Activated CD4-positive, alpha-beta T cell treated with anti-CD3 and anti-CD28 coated beads for 36 hours (primary cell): Measurements from ENCODE around the gene TRABD2B. TPM values are rescaled to one million over a fixed set of nuclear protein-coding genes. Genes with fewer than 3 reads are reported as not detected.

Source experiments
- ATAC-seq: fragments of 200-7000 bp; cut with Tn5 transposase; one replicate; pipeline ENCODE4 v1.10.0; 2021; ENCODE audit warnings: mild to moderate bottlenecking, moderate library complexity
- CTCF ChIA-PET: fragments of 350-600 bp; sonication (Branson Sonifier 250); formaldehyde crosslinking; loops from one replicate; lab custom pipeline; 2021; ENCODE audit warnings: antibody characterized with exemption; lab: Charles Lee
- POLR2A ChIA-PET: fragments of 350-600 bp; sonication (Branson Sonifier 250); formaldehyde crosslinking; loops from one replicate; lab custom pipeline; 2021; ENCODE audit warnings: antibody characterized with exemption, inconsistent platforms; lab: Charles Lee
- DNase-seq: peaks from one replicate; pipeline ENCODE4 v3.0.0-alpha.2; 2020
- H3K27ac Mint-ChIP-seq: one replicate; pipeline ENCODE4 v1.8.0; 2021; ENCODE audit warnings: mixed read lengths
- H3K27me3 Mint-ChIP-seq: one replicate; pipeline ENCODE4 v1.8.0; 2021; ENCODE audit warnings: mixed read lengths
- H3K36me3 Mint-ChIP-seq: one replicate; pipeline ENCODE4 v1.8.0; 2021; ENCODE audit warnings: low read depth, mixed read lengths
- H3K4me1 Mint-ChIP-seq: one replicate; pipeline ENCODE4 v1.8.0; 2021; ENCODE audit warnings: mixed read lengths
- H3K4me3 Mint-ChIP-seq: one replicate; pipeline ENCODE4 v1.8.0; 2021; ENCODE audit warnings: mild to moderate bottlenecking, moderate library complexity, mixed read lengths
- H3K9me3 Mint-ChIP-seq: one replicate; pipeline ENCODE4 v1.8.0; 2021; ENCODE audit warnings: low read depth, mixed read lengths
- intact Hi-C, 2 experiments: fragments of 100-400 bp; cut with DNase I in 1 of 2; cut with micrococcal nuclease in 1 of 2; formaldehyde crosslinking; loops; one replicate each; pipeline versions ENCODE4 v1.14.2 to v1.15.1; 2022 to 2024; cut with DNase I, micrococcal nuclease
- total RNA-seq, 2 experiments: library from RNA; stranded (reverse); gene quantifications; one replicate each; pipeline ENCODE4 v1.2.3, GENCODE V29; 2021

Gene TRABD2B
- total RNA-seq, 2 experiments from 2014 or later = not detected

DNA sequence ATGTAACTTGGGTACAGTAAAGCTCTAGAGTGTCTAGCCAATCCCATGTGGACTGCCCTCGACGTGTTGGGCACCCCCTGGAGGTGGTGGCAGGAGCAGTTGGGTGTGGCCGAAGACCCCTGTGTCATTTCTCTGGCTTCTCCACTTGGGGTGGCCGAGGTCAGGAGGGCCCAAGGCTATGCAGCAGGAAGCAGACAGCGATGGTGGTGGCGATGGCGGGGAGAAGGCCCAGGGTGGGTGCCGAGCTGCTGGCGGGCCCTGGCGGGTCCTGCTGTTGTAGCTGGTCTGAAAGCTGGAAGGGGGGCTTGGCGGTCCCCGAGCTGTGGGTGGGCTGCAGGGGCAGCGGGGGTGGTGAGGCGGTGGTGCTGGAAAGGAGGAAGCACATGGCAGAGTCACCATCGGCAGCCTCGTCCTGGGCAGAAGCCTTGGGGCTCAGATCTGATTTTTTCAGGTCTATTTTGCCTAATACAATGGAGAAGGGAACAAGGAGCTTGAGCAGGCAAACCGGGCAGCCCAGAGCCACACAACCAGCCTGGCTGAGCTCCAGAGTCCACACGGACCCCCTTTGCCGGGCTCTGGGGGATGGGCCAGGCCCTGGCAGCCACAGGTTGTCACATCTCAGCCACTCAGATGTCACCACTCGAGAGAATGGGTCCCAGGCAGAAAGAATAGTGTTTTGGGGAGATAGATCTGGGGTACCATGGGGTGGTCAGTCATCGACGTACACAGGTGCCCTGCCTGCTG is 231.3 kb downstream of the TRABD2B start:
- Mint-ChIP-seq H3K4me1 (no peaks in the 10 kb centered on the region), H3K4me3 (no peak overlapping the region), H3K9me3 (no peaks in the 10 kb centered on the region), H3K27ac (no peak overlapping the region), H3K27me3 (peaks cover 7% of the 10 kb centered on the region), H3K36me3 (no peaks in the 10 kb centered on the region)
- ATAC-seq (no peak), DNase-seq (no peak)
- POLR2A ChIA-PET = no interaction called here
- intact Hi-C loops = no loop called here
- CTCF ChIA-PET = no interaction called here

DNA sequence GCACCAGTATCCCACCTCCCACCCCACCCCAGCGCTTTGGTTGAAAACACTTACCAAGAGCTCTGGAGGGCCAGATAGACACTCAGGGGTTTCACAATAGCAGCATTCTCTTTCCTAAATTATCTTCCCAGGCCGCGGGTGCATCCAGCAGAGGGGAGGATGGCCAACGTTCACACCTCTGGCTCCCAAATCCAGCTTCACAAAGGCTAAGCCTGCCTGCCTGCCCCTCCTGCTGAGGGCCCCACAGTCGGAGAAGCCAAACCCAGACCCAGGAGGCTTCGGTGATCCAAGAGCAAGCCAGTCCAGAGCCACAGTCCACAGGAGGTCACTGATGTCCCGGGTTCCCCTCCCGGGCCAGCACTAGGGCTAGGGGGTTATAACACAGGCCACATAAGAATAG is 231.9 kb downstream of the TRABD2B start:
- DNase-seq (no peak), ATAC-seq (no peak)
- no peaks in the 10 kb centered on the region for H3K4me1 Mint-ChIP-seq
- POLR2A ChIA-PET = no interaction called here
- no peaks in the 10 kb centered on the region for H3K9me3 Mint-ChIP-seq
- H3K36me3 Mint-ChIP-seq = no peaks in the 10 kb centered on the region
- peaks cover 7% of the 10 kb centered on the region for H3K27me3 Mint-ChIP-seq
- CTCF ChIA-PET = no interaction called here
- no peak overlapping the region for H3K4me3 Mint-ChIP-seq
- H3K27ac Mint-ChIP-seq = no peak overlapping the region
- intact Hi-C loops = no loop called here

DNA sequence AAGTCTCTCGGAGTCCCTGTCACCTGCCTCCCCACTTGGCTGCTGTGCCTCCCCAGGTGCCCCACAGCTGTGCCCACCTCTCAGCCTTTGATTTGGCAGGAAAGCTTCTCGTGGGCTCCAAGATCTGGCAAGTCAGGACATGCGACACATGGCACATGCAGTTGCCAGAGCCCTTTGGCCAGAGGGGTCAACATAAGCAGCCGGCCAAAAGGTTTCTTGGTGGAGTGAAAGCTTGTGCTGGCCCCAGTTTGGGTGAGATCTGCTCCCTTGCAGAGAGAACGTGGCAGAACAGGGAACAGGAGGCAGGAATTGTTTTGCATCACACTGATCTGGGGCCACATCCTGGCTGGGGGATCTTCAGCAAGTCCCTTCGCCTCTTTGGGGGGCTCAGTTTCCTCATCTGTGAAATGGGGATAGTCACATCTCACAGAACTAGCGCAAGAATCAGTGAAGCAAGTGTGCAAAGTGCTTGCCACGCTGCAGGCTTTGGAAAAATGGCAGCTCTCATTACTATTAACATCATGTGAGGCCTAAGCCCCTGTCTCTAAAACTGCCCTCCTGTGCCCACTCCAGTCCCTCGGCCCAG is 232.6 kb downstream of the TRABD2B start:
- CTCF ChIA-PET = no interaction called here
- intact Hi-C loops = no loop called here
- no peaks in the 10 kb centered on the region for H3K9me3 Mint-ChIP-seq
- no peak overlapping the region for H3K4me3 Mint-ChIP-seq
- no peak overlapping the region for H3K27ac Mint-ChIP-seq
- peaks cover 11% of the 10 kb centered on the region for H3K27me3 Mint-ChIP-seq
- no peak for DNase-seq
- POLR2A ChIA-PET = no interaction called here
- H3K4me1 Mint-ChIP-seq = no peaks in the 10 kb centered on the region
- no peak for ATAC-seq
- no peaks in the 10 kb centered on the region for H3K36me3 Mint-ChIP-seq

DNA sequence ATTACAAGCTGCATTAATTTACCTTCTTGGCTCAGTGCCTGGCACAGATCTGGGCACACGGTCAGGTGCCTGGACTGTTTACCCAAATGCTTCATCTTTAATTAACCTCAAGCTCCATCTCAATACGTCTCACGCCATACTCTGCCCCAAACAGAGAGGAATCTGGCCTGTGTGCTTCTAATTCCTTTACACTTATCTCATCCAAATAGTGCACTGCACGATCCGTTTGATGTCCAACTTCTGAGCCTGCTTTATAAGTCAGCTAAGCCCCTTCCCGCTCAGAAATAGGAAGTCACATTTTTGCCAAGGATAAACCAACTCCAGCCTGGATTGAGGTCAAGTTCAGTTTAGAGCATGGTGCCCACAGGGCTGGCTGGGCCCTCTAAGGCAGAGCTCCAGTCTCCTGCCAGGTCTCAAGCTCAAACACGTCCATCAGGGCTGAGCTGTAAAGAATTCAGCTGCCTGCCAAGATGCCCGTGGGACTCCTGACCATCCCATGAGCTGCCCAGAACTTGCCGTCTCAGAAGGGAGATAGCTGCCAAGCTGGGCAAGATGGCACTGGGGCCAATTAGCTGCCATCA is 233.5 kb downstream of the TRABD2B start:
- ChIA-PET POLR2A (no interaction called here), CTCF (no interaction called here)
- no peaks in the 10 kb centered on the region for H3K4me1 Mint-ChIP-seq
- peaks cover 16% of the 10 kb centered on the region for H3K27me3 Mint-ChIP-seq
- H3K36me3 Mint-ChIP-seq = no peaks in the 10 kb centered on the region
- intact Hi-C loops = no loop called here
- ATAC-seq (no peak), DNase-seq (no peak)
- H3K27ac Mint-ChIP-seq = no peak overlapping the region
- H3K4me3 Mint-ChIP-seq = no peak overlapping the region
- H3K9me3 Mint-ChIP-seq = no peaks in the 10 kb centered on the region

DNA sequence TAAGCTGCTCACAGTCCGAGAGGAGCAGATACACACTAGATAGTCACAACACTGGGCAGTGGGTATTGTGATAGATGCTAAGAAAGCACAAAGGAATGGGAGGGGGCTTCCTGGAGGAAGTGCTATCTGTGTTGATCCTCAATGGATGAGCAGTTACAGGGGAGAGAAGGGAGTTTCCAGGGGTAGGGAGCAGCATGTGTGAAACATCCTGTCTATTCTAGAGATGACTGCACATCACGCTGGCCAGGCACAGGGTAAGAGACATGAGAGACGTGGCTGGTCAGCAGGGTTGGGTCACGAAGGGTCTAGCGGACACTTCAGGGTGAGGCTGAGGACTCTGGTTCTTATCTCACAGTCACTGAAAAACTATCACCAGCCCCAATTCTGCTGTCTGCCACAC is 235.2 kb downstream of the TRABD2B start:
- DNase-seq (no peak), ATAC-seq (no peak)
- no peak overlapping the region for H3K27ac Mint-ChIP-seq
- no peaks in the 10 kb centered on the region for H3K4me1 Mint-ChIP-seq
- intact Hi-C loops = no loop called here
- H3K27me3 Mint-ChIP-seq = peaks cover 16% of the 10 kb centered on the region
- H3K9me3 Mint-ChIP-seq = no peaks in the 10 kb centered on the region
- H3K4me3 Mint-ChIP-seq = no peak overlapping the region
- no peaks in the 10 kb centered on the region for H3K36me3 Mint-ChIP-seq
- CTCF ChIA-PET = interaction anchor here (0.6 kb wide), 1 partner anchor 56 kb away, joined by 3 read pairs; no protein-coding TSS in a partner anchor
- POLR2A ChIA-PET = no interaction called here

DNA sequence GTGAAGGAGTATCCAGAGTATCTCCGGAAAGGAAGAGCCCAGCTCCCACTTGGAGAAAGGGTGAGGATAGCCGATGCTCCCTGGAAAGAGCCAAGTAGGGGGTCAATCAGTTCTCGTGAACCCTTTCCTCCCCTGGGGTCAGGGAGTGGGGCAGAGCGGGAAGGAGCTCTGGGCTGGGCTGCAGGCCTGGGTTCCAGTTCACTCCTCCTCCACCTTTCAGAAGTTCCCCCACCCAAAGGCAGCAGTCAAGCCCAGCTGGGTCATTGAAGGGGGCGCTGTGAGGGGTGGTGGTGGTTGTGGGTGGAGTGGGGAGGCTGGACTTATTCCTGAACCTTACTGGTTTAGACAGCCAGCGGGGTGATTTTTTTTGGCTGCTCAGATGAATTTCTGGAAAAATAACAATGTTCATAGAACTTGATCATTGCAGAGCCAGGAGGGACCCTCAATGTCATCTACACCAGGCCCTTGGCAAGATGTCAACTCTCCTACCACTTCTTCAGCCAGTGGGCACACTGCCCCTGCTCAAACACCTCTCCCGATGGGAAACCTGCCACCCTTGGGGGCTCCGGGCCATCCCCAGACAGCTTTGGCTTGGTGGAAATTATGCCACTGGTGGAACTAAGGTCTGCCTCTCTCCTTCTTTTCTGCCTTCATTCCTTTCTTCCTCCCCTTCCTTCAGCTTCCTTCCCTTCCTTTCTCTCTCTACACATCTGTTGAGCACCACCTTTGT is 235.8 kb downstream of the TRABD2B start:
- ATAC-seq = no peak
- H3K27ac Mint-ChIP-seq = no peak overlapping the region

DNA sequence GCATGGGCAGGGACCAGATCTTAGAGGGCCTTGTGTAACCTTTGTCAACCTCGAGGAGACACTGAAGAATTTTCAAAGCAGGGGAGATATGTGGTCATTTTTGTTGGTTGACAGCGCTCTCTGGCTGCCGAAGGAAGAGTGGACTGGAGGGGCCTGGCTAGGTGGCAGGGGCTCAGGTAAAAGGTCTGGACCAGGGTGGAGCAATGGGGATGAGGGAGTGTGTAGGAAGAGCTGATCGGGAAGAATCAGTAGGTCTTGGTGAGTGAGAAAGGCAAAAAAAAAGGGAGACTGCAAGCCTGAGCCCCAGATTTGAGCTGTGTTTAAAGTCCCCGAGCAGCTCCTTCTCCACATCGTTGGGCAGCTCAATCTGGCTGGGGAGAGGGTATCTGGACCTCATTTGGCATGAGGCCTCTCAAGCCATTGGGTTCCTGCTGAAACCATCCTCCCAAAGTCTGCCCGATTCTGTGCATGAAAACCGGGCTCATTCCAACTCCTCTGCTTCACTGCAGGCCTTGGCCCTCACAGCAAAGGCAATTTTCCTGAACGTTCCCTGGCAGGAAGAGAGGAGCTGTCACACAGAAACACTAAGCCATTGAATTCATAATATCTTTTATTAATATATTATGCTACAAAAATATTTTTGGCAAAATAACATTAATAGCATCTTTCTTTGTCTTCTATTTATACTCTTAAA is 237.1 kb downstream of the TRABD2B start:
- Mint-ChIP-seq H3K9me3 (no peaks in the 10 kb centered on the region), H3K36me3 (no peaks in the 10 kb centered on the region), H3K4me1 (no peaks in the 10 kb centered on the region), H3K27me3 (peaks cover 20% of the 10 kb centered on the region), H3K4me3 (no peak overlapping the region), H3K27ac (no peak overlapping the region)
- ChIA-PET POLR2A (no interaction called here), CTCF (interaction anchor here (0.7 to 0.9 kb wide), 2 partner anchors 34 to 174 kb away, joined by 3 read pairs; no protein-coding TSS in a partner anchor)
- DNase-seq (no peak), ATAC-seq (no peak)
- intact Hi-C loops = no loop called here

More for the DNA sequence above, 235.8 kb downstream of the TRABD2B start:
- Mint-ChIP-seq H3K4me1 (no peaks in the 10 kb centered on the region), H3K9me3 (no peaks in the 10 kb centered on the region), H3K36me3 (no peaks in the 10 kb centered on the region), H3K27me3 (peaks cover 20% of the 10 kb centered on the region), H3K4me3 (no peak overlapping the region)
- no peak for DNase-seq
- POLR2A ChIA-PET = no interaction called here
- CTCF ChIA-PET = interaction anchor here (0.6 kb wide), 1 partner anchor 55 kb away, joined by 3 read pairs; no protein-coding TSS in a partner anchor
- intact Hi-C loops = no loop called here

DNA sequence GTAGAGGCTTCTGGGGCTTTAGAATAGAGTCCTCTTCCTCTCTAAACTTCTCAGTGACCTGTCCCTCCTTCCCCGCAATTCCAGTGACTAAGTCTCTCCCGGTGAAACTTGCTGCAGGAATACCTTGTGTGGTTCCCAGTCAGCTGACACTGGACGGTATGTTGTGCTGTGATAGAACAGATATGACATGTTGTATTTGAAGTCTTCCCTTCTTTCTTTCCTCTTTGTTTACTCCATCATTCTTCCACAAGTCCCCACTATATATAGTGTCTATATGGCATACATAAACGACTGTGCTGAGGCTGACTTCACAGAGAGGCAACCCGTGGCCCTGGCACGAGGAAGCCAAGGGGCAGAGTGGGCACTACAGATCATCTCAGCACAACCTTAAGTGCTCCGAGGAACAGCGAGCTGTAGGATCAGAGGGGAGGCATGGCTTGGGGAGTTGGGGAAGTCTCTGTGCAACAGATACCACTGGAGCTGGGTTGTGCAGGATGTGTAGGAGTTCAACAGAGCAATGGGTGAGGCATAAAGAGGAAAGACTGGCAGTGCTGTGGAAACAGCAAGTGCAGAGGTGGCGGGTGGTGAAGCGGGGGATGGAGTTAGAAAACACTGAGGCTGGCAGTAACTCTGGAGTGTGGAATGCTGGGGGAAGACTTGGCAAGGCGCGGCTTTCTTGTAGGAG is 237.8 kb downstream of the TRABD2B start:
- no peak overlapping the region for H3K27ac Mint-ChIP-seq
- H3K27me3 Mint-ChIP-seq = peaks cover 20% of the 10 kb centered on the region
- H3K9me3 Mint-ChIP-seq = no peaks in the 10 kb centered on the region
- POLR2A ChIA-PET = no interaction called here
- ATAC-seq (no peak), DNase-seq (no peak)
- H3K36me3 Mint-ChIP-seq = no peaks in the 10 kb centered on the region
- intact Hi-C loops = no loop called here
- CTCF ChIA-PET = interaction anchor here (0.5 to 0.9 kb wide), 2 partner anchors 33 to 37 kb away, joined by 3 read pairs; no protein-coding TSS in a partner anchor
- no peaks in the 10 kb centered on the region for H3K4me1 Mint-ChIP-seq
- H3K4me3 Mint-ChIP-seq = no peak overlapping the region

DNA sequence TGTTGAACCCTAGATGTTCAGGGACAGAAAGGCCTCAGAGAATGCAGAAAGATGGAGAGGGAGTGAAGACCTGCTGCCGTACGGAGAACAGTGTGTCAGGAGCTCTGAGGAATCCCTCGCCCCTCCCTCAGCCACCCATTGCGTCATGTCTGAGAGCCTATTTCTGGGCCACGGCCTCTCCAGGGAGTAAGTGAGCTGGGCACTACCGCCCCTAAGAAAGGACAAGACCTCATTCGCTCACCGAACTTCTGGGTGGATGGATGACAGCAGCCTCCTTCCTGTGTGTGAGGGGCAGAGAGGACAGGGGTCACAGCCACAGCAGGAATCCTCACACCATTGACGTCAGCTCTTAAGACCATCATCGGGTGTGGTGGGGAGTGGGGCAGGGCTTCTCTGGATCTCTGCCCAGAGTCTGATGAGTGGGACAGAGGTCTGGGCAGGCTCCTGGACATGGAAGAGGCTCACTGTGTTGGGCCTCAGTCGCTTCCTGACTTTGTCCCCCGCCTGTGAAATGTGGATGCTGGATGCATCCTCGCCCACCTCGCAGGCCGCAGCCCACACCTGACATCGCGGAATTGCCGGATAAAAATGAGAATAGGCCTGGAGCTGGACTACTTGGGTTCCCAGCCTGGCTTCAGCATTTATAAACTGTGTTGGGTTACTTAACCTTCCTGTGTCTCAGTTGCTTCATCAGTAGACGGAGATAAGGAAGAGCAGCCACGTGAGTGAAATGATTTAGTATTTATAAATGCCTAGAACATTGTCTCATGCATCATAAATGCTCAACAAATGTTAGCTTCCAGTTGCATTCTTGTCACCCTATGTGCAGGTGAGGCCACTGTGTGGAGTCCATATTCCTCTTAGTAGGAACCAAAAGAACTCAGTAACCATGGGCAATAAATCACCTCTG is 238.6 kb downstream of the TRABD2B start:
- Mint-ChIP-seq H3K36me3 (no peaks in the 10 kb centered on the region), H3K27ac (no peak overlapping the region), H3K9me3 (no peaks in the 10 kb centered on the region), H3K4me1 (no peaks in the 10 kb centered on the region), H3K4me3 (no peak overlapping the region), H3K27me3 (peaks cover 20% of the 10 kb centered on the region)
- intact Hi-C loops = no loop called here
- ChIA-PET CTCF (interaction anchor here (0.5 kb wide), 1 partner anchor 37 kb away, joined by 3 read pairs; no protein-coding TSS in a partner anchor), POLR2A (no interaction called here)
- DNase-seq (no peak), ATAC-seq (no peak)
